Measurements from ENCODE around the gene POLR2J2. TPM values are rescaled to one million over a fixed set of nuclear protein-coding genes. Genes with fewer than 3 reads are reported as not detected.
A peak's percentile ranks its signal among the peaks of the same experiment; 100 is the strongest.
"Not testable (repeated sequence)": the region's sequence is repeated elsewhere in the genome, so short reads cannot be mapped to it uniquely, and the experiment has no call there.

POLR2J2 gene

DNA sequence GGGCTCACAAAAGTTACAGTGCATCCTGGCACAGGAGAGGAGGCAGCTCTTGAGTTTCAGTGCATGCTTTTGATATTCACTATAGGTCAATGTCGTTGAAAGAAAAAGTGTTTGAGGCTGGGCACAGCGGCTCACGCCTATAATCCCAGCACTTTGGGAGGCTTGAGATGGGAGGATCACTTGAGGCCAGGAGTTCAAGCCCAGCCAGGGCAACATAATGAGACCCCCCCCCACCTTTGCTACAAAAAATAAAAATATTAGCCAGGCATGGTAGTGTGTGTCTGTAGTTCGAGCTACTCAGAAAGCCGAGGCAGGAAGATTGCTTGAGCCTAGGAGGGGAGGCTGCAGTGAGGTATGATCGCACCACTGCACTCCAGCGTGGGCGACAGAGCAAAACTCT, 53.3 kb downstream of the POLR2J2 start:
- H3K36me3 ChIP-seq (replicated peaks in 1 of 2; ENCODE audit: control insufficient read depth in 2 of 2, insufficient read depth in 2 of 2, low read length in 2 of 2); H3K79me1 ChIP-seq (ENCODE audit: low read depth, low read length); H3K9ac ChIP-seq (ENCODE audit: low read depth, low read length, poor library complexity); H2AFZ ChIP-seq (ENCODE audit: low read length); H4K8ac ChIP-seq (ENCODE audit: low read depth, low read length); H3K9me3 ChIP-seq (replicated peaks in 1 of 2; ENCODE audit: control insufficient read depth in 2 of 2, insufficient read depth in 1 of 2, low read depth in 1 of 2, low read length in 2 of 2); H3K4me3 ChIP-seq (ENCODE audit: low read length in 2 of 2); H3K14ac ChIP-seq (ENCODE audit: low read length); H3K27ac ChIP-seq (replicated peaks; ENCODE audit: low read length); H3K18ac ChIP-seq (ENCODE audit: low read length); H3K4me2 ChIP-seq (ENCODE audit: insufficient read depth, low read length, poor library complexity, severe bottlenecking); H3K4me1 ChIP-seq (ENCODE audit: control insufficient read depth in 2 of 2, insufficient read depth in 1 of 2, low read depth in 1 of 2, low read length in 2 of 2); H3K27me3 ChIP-seq (ENCODE audit: control insufficient read depth in 3 of 3, insufficient read depth in 3 of 3, low read depth in 1 of 3, low read length in 3 of 3); H2BK5ac ChIP-seq (ENCODE audit: low read length); H4K91ac ChIP-seq (ENCODE audit: low read depth, low read length, poor library complexity); H2BK15ac ChIP-seq (ENCODE audit: low read length); H3K23ac ChIP-seq (ENCODE audit: low read depth, low read length, poor library complexity); H2BK12ac ChIP-seq (ENCODE audit: low read length); H3K4ac ChIP-seq (ENCODE audit: low read length); H2BK120ac ChIP-seq (ENCODE audit: low read depth, low read length); H2AK5ac ChIP-seq (ENCODE audit: low read depth, low read length); DNase-seq (ENCODE audit: low spot score): not testable (repeated sequence)
- WGBS, 2 donors (ENCODE audit: extremely low coverage in 2 of 2, insufficient read length in 2 of 2, insufficient replicate concordance in 1 of 2) = no CpG with 5 or more reads among the region's 8 CpGs

- H3K4me1 ChIP-seq (ENCODE audit: control insufficient read depth in 2 of 2, insufficient read depth in 1 of 2, low read depth in 1 of 2, low read length in 2 of 2); H3K23ac ChIP-seq (ENCODE audit: low read depth, low read length, poor library complexity); H2AFZ ChIP-seq (ENCODE audit: low read length); H4K91ac ChIP-seq (ENCODE audit: low read depth, low read length, poor library complexity); H3K14ac ChIP-seq (ENCODE audit: low read length); H2BK15ac ChIP-seq (ENCODE audit: low read length); H2BK12ac ChIP-seq (ENCODE audit: low read length); H3K36me3 ChIP-seq (replicated peaks in 1 of 2; ENCODE audit: control insufficient read depth in 2 of 2, insufficient read depth in 2 of 2, low read length in 2 of 2); H3K9ac ChIP-seq (ENCODE audit: low read depth, low read length, poor library complexity); H2BK120ac ChIP-seq (ENCODE audit: low read depth, low read length); H3K18ac ChIP-seq (ENCODE audit: low read length); H4K8ac ChIP-seq (ENCODE audit: low read depth, low read length); H2AK5ac ChIP-seq (ENCODE audit: low read depth, low read length); H2BK5ac ChIP-seq (ENCODE audit: low read length); H3K79me1 ChIP-seq (ENCODE audit: low read depth, low read length); H3K27me3 ChIP-seq (ENCODE audit: control insufficient read depth in 3 of 3, insufficient read depth in 3 of 3, low read depth in 1 of 3, low read length in 3 of 3); H3K4ac ChIP-seq (ENCODE audit: low read length); H3K27ac ChIP-seq (replicated peaks; ENCODE audit: low read length); H3K9me3 ChIP-seq (replicated peaks in 1 of 2; ENCODE audit: control insufficient read depth in 2 of 2, insufficient read depth in 1 of 2, low read depth in 1 of 2, low read length in 2 of 2): not testable (repeated sequence)
- H3K4me3 ChIP-seq (ENCODE audit: low read length in 2 of 2) = peak within 1 kb of the TSS; percentile 39 to 77
- peak within 1 kb of the TSS; percentile 69 for H3K4me2 ChIP-seq (ENCODE audit: insufficient read depth, low read length, poor library complexity, severe bottlenecking)
- peak; percentile 43 for DNase-seq (ENCODE audit: low spot score)
- no CpG with 5 or more reads among the region's 62 CpGs for WGBS, 2 donors (ENCODE audit: extremely low coverage in 2 of 2, insufficient read length in 2 of 2, insufficient replicate concordance in 1 of 2)
Observed at GRCh38 chr7:102616507-102617125, 54.8 kb downstream of the POLR2J2 start, which contains the start of gene RASA4. Gene RASA4 (minus strand): TSS chr7:102616756. CDS start chr7:102616689, 67 bp downstream.

Small RNA genes lying within 50 kb of the gene (small RNA-seq; reads per million reads assigned to genes)
- not detected for gene AC105052.3 (ENCODE audit: insufficient read depth)
- not detected for gene UPK3BL1 (ENCODE audit: insufficient read depth)

All from neuronal stem cell (in vitro differentiated cells).